HAP-1 (cell line): ENCODE results near the gene TAOK2.
A peak's percentile ranks its signal among the peaks of the same experiment; 100 is the strongest.
"Not testable (repeated sequence)": the region's sequence is repeated elsewhere in the genome, so short reads cannot be mapped to it uniquely, and the experiment has no call there.

Experiments used
- DNase-seq, 2 experiments: peaks; one replicate each; pipeline ENCODE4 v3.0.0-alpha.2; 2016 to 2020; ENCODE audit warnings: low spot score in 2 of 2
- H3K27me3 ChIP-seq: fragments of 250-450 bp; sonication (Bioruptor Pico); 2 replicates; pipeline ENCODE4 v1.5.1; 2020; ENCODE audit warnings: low read depth, mild to moderate bottlenecking, moderate library complexity
- H3K36me3 ChIP-seq: fragments of 250-450 bp; sonication (Bioruptor Pico); replicated peaks from 2 replicates; pipeline ENCODE4 v1.5.1; 2020; ENCODE audit warnings: mild to moderate bottlenecking
- H3K4me1 ChIP-seq: fragments of 250-450 bp; sonication (Bioruptor Pico); 2 replicates; pipeline ENCODE4 v1.5.1; 2020; ENCODE audit warnings: mild to moderate bottlenecking
- H3K4me3 ChIP-seq: fragments of 250-450 bp; sonication (Bioruptor Pico); 2 replicates; pipeline ENCODE4 v1.5.1; 2020; ENCODE audit warnings: mild to moderate bottlenecking, moderate library complexity
- H3K9me3 ChIP-seq: fragments of 250-450 bp; sonication (Bioruptor Pico); 2 replicates; pipeline ENCODE4 v1.5.1; 2020; ENCODE audit warnings: mild to moderate bottlenecking, moderate library complexity
- in situ Hi-C: fragments of 300-500 bp; cut with MboI; formaldehyde crosslinking; loops from 3 replicates; pipeline ENCODE4 v1.14.3; 2020; ENCODE audit warnings: low sequenced_read_pairs, inconsistent platforms, mixed read lengths

Gene TAOK2

GRCh38 chr16:29958756-29959155 is 14.9 kb upstream of the TAOK2 start:
- in situ Hi-C loops = no loop called here
- Histone ChIP-seq H3K36me3 (no peaks in the 10 kb centered on the region), H3K9me3 (no peaks in the 10 kb centered on the region), H3K4me1 (peaks cover 9% of the 10 kb centered on the region), H3K4me3 (no peak overlapping the region), H3K27me3 (peaks cover 3% of the 10 kb centered on the region; the same call in 1 of the 2 replicates)
- no peak for DNase-seq

DNA sequence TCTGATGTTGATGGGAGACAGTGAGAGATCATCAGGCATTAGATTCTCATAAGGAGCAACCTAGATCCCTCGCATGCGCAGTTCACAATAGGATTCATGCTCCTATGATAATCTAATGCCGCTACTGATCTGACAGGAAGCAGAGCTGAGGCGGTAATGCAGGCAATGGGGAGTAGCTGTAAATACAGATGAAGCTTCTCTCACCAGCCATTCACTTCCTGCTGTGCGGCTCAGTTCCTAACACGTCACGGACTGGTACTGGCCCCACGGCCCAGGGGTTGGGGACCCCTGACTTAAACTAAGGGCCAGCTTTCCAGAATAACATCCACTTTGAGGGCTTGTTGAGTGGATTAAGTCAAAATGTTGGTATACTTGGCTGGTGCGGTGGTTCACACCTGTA is 14.4 kb upstream of the TAOK2 start:
- peaks cover 9% of the 10 kb centered on the region for H3K4me1 ChIP-seq
- H3K4me3 ChIP-seq = no peak overlapping the region
- in situ Hi-C loops = no loop called here
- peaks cover 3% of the 10 kb centered on the region; the same call in 1 of the 2 replicates for H3K27me3 ChIP-seq
- DNase-seq = no peak
- no peaks in the 10 kb centered on the region for H3K36me3 ChIP-seq
- no peaks in the 10 kb centered on the region for H3K9me3 ChIP-seq

- DNase-seq, H3K36me3 ChIP-seq, H3K27me3 ChIP-seq, H3K9me3 ChIP-seq, H3K4me1 ChIP-seq, H3K4me3 ChIP-seq, in situ Hi-C loops: not testable (repeated sequence)
Observed at GRCh38 chr16:29959821-29960220, 13.8 kb upstream of the TAOK2 start.

DNA sequence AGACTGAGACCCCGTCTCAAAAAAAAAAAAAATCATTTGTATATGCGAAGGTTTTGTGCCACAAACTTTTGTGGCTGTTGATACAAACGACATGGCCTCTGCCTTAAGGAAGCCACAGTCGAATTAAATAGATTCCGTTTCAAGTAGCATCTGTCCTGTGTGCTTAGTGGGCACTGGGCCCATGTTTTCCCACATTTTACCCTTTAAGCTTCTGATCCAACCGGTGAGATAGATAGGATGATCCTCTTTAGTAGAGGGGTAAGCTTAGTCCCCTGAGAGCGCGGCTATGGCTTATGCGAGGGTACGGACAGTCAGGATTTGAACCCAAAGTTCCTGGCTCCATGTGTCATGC is 12.6 kb upstream of the TAOK2 start:
- in situ Hi-C loops = no loop called here
- Histone ChIP-seq H3K36me3 (no peaks in the 10 kb centered on the region), H3K4me3 (peak overlapping the region; percentile 60), H3K4me1 (peaks cover 9% of the 10 kb centered on the region), H3K9me3 (no peaks in the 10 kb centered on the region), H3K27me3 (peaks cover 3% of the 10 kb centered on the region; the same call in 1 of the 2 replicates)
- DNase-seq = no peak

- H3K9me3 ChIP-seq = no peaks in the 10 kb centered on the region
- peak; percentile 73 to 92 for DNase-seq
- H3K4me1 ChIP-seq = peaks cover 9% of the 10 kb centered on the region
- no peaks in the 10 kb centered on the region for H3K27me3 ChIP-seq
- in situ Hi-C loops = no loop called here
- peak within 1 kb of the TSS; percentile 60 for H3K4me3 ChIP-seq
- no peaks in the 10 kb centered on the region for H3K36me3 ChIP-seq
Observed at GRCh38 chr16:29961479-29962343, 12.0 kb upstream of the TAOK2 start, which contains the start of gene TMEM219. TMEM219 (plus strand) TSS chr16:29962079; CDS start chr16:29963144, 1,065 bp downstream.

DNA sequence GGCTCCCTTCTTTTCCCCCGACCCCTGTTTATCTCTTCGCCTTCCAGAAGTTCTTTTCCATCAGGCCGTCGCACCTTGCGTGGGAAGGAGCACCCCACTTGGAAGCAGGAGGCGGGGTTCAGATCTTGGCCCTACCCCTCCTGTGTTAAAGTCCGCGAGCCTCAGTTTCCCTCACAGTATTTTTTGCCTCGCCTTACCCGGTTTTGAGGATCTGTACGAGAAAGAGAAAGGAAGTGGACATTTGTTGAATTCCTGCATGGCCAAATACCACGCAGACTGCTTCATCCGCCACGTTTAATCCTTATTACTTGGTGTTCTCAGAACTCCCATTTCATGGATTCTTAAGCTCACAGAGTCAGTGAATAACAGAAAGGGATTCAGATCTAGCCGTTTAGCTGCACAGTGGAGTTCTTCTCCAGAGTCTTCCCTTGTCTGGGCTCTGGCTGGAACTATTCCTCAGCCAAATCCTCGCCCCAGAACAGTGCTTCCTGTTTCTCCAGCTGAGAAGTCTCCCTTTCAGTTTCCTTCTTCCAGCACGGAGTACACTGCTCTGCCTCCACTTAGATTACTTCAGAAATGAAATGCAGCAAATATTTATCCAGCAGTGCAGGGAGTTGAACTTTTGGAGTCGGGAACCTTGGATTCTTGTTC is 11.2 kb upstream of the TAOK2 start:
- Histone ChIP-seq H3K27me3 (no peaks in the 10 kb centered on the region), H3K36me3 (no peaks in the 10 kb centered on the region), H3K9me3 (no peaks in the 10 kb centered on the region), H3K4me1 (peaks cover 9% of the 10 kb centered on the region), H3K4me3 (peak overlapping the region; percentile 60)
- in situ Hi-C loops = no loop called here
- no peak for DNase-seq

DNA sequence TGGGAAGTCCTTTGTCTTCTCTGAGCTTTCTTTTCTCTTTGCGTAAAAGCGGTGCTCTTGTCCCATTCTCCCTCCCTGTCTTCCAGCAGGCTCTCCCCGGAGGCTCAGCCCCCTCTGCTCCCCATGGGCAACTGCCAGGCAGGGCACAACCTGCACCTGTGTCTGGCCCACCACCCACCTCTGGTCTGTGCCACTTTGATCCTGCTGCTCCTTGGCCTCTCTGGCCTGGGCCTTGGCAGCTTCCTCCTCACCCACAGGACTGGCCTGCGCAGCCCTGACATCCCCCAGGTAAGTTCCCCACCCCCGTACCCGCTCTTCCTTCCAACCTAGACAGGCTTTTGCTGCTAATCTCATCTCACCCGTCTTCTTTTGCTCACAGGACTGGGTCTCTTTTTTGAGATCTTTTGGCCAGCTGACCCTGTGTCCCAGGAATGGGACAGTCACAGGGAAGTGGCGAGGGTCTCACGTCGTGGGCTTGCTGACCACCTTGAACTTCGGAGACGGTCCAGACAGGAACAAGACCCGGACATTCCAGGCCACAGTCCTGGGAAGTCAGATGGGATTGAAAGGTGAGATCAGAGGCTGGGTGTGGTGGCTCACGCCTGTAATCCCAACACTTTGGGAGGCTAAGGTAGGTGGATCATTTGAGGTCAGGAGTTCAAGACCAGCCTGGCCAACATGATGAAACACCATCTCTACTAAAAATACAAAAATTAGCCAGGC is 10.5 kb upstream of the TAOK2 start:
- H3K4me1 ChIP-seq = peaks cover 9% of the 10 kb centered on the region
- DNase-seq = no peak
- H3K36me3 ChIP-seq = peaks cover 3% of the 10 kb centered on the region
- no peaks in the 10 kb centered on the region for H3K9me3 ChIP-seq
- no peak overlapping the region for H3K4me3 ChIP-seq
- in situ Hi-C loops = no loop called here
- H3K27me3 ChIP-seq = no peaks in the 10 kb centered on the region

DNA sequence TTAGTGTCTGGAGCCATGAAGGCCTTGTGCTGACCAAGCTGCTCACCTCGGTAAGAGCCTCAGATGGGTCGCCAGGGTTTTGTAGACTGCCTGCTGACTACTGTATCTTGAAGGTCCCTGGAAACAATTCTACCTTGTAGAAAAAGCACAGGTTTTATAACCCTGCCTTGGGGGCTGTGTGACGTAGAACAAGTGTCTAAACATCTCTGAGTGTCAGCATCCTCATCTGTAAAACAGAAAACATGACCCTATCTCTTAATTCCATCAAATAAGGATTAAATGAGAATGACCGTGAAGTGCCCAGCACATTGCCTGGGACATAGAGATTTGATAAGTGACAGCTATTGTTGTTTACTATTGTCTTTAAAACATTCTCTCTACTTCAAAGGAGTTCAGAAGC is 5.5 kb upstream of the TAOK2 start:
- in situ Hi-C loops = no loop called here
- no peak for DNase-seq
- H3K9me3 ChIP-seq = peaks cover 5% of the 10 kb centered on the region

DNA sequence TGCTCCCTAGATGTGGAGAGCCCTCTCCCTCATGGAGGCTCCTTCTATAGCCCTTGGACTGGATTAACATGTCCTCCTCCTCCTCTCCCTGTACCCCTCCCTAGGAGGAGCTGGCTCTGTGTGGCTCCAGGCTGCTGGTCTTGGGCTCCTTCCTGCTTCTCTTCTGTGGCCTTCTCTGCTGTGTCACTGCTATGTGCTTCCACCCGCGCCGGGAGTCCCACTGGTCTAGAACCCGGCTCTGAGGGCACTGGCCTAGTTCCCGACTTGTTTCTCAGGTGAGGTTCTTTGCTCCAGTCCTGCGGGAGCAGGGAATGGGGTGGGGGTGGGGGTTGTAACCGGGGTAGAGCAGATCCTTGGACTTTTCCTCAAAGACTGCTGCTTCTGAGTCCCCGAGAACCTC is 2.4 kb upstream of the TAOK2 start:
- no peak for DNase-seq
- H3K27me3 ChIP-seq = no peaks in the 10 kb centered on the region
- in situ Hi-C loops = no loop called here
- peaks cover 21% of the 10 kb centered on the region for H3K36me3 ChIP-seq
- peaks cover 6% of the 10 kb centered on the region for H3K9me3 ChIP-seq
- H3K4me3 ChIP-seq = no peak overlapping the region
- H3K4me1 ChIP-seq = peaks cover 4% of the 10 kb centered on the region; the same call in 1 of the 2 replicates

More for the DNA sequence above, 5.5 kb upstream of the TAOK2 start:
- H3K4me1 ChIP-seq = no peaks in the 10 kb centered on the region
- H3K27me3 ChIP-seq = no peaks in the 10 kb centered on the region
- no peak overlapping the region for H3K4me3 ChIP-seq
- H3K36me3 ChIP-seq = peaks cover 21% of the 10 kb centered on the region

GRCh38 chr16:29972500-29972899 is 1.2 kb upstream of the TAOK2 start:
- H3K36me3 ChIP-seq = peaks cover 21% of the 10 kb centered on the region
- DNase-seq = no peak
- peaks cover 6% of the 10 kb centered on the region for H3K9me3 ChIP-seq
- peaks cover 4% of the 10 kb centered on the region; the same call in 1 of the 2 replicates for H3K4me1 ChIP-seq
- in situ Hi-C loops = no loop called here
- H3K27me3 ChIP-seq = no peaks in the 10 kb centered on the region
- H3K4me3 ChIP-seq = no peak overlapping the region

GRCh38 chr16:29972992-29973383 is 680 bp upstream of the TAOK2 start:
- peaks cover 6% of the 10 kb centered on the region for H3K9me3 ChIP-seq
- no peaks in the 10 kb centered on the region for H3K27me3 ChIP-seq
- DNase-seq = no peak
- H3K36me3 ChIP-seq = peaks cover 23% of the 10 kb centered on the region
- in situ Hi-C loops = no loop called here
- H3K4me1 ChIP-seq = peaks cover 4% of the 10 kb centered on the region; the same call in 1 of the 2 replicates
- H3K4me3 ChIP-seq = no peak overlapping the region

DNA sequence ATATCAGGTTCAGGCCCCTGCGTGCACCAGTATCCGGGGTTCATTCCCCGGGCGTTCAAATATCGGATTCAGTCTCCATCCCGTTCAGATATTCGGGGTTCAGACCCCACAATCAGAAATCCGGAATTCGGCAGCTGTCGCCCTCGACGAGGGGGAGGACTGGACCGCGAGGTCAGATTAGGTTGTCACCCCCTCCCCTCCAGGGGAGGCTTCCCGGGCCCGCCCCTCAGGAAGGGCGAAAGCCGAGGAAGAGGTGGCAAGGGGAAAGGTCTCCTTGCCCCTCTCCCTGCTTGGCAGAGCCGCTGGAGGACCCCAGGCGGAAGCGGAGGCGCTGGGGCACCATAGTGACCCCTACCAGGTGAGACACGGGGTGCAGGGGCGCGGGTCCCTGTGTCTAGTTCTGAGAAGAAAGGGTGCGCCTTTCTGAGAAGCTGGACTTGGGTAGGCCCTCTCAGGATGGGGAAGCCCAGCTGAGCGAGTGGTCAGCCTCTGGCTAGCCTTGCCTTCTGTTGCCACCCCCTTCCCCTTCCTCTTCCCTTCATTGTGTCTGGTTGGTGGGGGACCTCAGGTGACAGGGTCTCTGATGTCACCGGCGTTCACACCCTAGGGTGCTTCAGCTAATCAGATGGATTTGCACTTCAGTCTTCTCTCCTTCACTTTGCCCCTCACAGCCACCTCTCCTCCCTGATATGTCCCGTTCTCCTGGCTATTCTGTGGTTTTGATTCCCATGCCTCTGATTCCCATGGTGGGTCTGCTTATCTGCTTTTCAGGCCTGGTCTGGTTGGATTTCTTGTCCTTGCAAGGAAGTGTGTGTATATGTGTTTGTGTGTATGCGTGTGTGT is 844 bp downstream of the TAOK2 start:
- peak overlapping the region; percentile 73 for H3K4me3 ChIP-seq
- H3K36me3 ChIP-seq = peaks cover 30% of the 10 kb centered on the region
- H3K27me3 ChIP-seq = no peaks in the 10 kb centered on the region
- peaks cover 6% of the 10 kb centered on the region for H3K9me3 ChIP-seq
- peaks cover 4% of the 10 kb centered on the region; the same call in 1 of the 2 replicates for H3K4me1 ChIP-seq
- in situ Hi-C loops = no loop called here
- no peak for DNase-seq

GRCh38 chr16:29975134-29975538 is 1.5 kb downstream of the TAOK2 start:
- in situ Hi-C loops = no loop called here
- peaks cover 4% of the 10 kb centered on the region; the same call in 1 of the 2 replicates for H3K4me1 ChIP-seq
- peaks cover 36% of the 10 kb centered on the region for H3K36me3 ChIP-seq
- no peaks in the 10 kb centered on the region for H3K27me3 ChIP-seq
- peak overlapping the region; percentile 73 for H3K4me3 ChIP-seq
- DNase-seq = no peak
- H3K9me3 ChIP-seq = peaks cover 6% of the 10 kb centered on the region
